B cell (primary cell): ENCODE results near the gene PTGES3.

Experiments
- CTCF ChIP-seq: fragments of 200-600 bp; IDR thresholded peaks from one replicate; pipeline ENCODE4 v1.8.0; 2022; ENCODE audit warnings: antibody characterized with exemption, mild to moderate bottlenecking
- EZH2 ChIP-seq: IDR thresholded peaks from 2 replicates; pipeline ENCODE4 v1.6.1; 2012; ENCODE audit warnings: borderline replicate concordance, low read depth, mild to moderate bottlenecking, moderate library complexity, low read length; ENCODE audit not compliant: insufficient read depth, poor library complexity, severe bottlenecking

GRCh38 chr12:56661979-56662638, 26.0 kb downstream of the PTGES3 start:
- TF ChIP-seq EZH2 = no peak
- TF ChIP-seq CTCF = no peak
